AG04449 (cell line): Measurements from ENCODE around the gene FOXD4.
"Not testable (repeated sequence)": the region's sequence is repeated elsewhere in the genome, so short reads cannot be mapped to it uniquely, and the experiment has no call there.

ENCODE experiments used
- CTCF ChIA-PET: fragments of 350-600 bp; formaldehyde crosslinking; extraction: SDS; loops from one replicate; lab custom pipeline; 2021; ENCODE audit warnings: antibody characterized with exemption; lab: Yijun Ruan, JAX
- POLR2A ChIA-PET: fragments of 400-600, 350-600 bp; formaldehyde crosslinking; extraction: SDS; loops from one replicate; lab custom pipeline; 2020; ENCODE audit warnings: antibody characterized with exemption, inconsistent platforms; lab: Yijun Ruan, JAX
- DNase-seq: peaks from one replicate; pipeline ENCODE4 v3.0.0-alpha.2; 2010; ENCODE audit warnings: low read depth, low spot score
- H3K4me3 ChIP-seq: 2 replicates; pipeline ENCODE4 v1.5.1; 2011; ENCODE audit warnings: low read depth, mild to moderate bottlenecking, control low read depth, low read length

The FOXD4 gene

DNA sequence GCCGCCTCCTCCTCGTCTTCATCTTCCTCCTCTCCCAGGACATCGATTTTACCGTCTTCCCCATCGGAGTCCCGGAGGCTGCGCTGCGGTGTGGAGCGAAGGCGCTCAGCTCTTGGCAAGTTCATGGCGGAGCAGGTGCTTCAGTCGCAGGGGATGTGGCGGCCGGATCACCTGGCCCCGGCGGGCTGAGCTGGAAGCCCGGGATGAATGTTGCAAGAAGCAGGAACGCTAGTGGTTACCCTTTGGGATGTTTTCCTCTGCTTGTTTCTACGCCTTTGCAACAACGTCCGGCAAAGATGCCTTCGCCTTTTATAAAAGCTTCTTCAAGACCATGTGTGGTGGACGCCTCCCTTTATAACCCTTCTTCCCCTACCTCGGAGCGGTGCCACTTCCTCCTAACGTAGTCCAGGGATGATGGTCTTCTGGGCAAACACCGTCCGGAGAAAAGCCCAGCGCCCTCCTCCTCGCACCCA, at the start of gene FOXD4:
TSS of gene FOXD4 (minus strand) at position 423 of the 473 bp plus-strand sequence. CDS start at position 125, 298 bp downstream.
- DNase-seq, H3K4me3 ChIP-seq, CTCF ChIA-PET, POLR2A ChIA-PET: not testable (repeated sequence)

GRCh38 chr9:159871-160270, 41.7 kb upstream of the FOXD4 start:
- CTCF ChIA-PET, POLR2A ChIA-PET, DNase-seq, H3K4me3 ChIP-seq: not testable (repeated sequence)

DNA sequence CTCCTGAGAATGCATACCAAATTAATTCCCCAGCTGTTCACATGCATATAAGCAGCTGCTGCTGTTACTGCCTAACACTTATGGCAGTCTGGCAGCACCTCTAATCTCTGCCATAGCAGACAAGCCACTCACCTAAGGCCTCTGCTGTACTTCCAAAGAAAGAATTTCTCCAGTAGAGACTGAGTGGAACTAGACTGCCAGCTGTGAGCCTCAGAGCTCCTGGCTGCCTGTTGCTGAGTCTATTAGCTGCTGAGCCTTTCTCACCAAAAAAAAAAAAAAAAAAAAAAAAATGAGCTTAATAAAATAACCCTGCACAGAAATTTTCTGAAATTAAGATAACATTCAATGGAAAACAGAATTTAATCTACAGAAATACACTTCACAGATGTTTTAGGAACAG, 33.0 kb upstream of the FOXD4 start:
- POLR2A ChIA-PET, H3K4me3 ChIP-seq, CTCF ChIA-PET: not testable (repeated sequence)

GRCh38 chr9:139880-140279, 21.7 kb upstream of the FOXD4 start:
- CTCF ChIA-PET, POLR2A ChIA-PET, DNase-seq, H3K4me3 ChIP-seq: not testable (repeated sequence)

More for the DNA sequence above, 33.0 kb upstream of the FOXD4 start:
- DNase-seq: not testable (repeated sequence)

- DNase-seq, POLR2A ChIA-PET, H3K4me3 ChIP-seq, CTCF ChIA-PET: not testable (repeated sequence)
Observed at GRCh38 chr9:117144-117994, 848 bp downstream of the FOXD4 start.

GRCh38 chr9:116239-117077, 1.8 kb downstream of the FOXD4 start:
- H3K4me3 ChIP-seq, CTCF ChIA-PET, DNase-seq, POLR2A ChIA-PET: not testable (repeated sequence)

DNA sequence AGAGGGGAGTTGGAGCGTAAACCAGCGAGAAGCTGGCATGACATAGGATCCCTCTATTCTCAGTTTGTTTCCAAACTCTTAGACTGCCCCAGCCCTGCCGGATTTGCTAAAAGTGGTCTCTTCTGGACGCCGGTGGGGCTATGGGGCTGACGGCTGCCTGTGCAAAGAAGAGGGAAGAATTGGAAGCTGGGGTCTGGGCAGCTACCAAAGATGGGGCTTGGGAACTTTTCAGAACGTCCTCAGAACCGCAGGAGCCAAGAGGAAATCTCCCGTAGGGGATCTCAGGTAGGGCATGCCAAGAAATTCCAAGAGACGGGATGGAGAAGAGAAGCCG, 3.1 kb downstream of the FOXD4 start:
- POLR2A ChIA-PET, CTCF ChIA-PET, DNase-seq, H3K4me3 ChIP-seq: not testable (repeated sequence)

DNA sequence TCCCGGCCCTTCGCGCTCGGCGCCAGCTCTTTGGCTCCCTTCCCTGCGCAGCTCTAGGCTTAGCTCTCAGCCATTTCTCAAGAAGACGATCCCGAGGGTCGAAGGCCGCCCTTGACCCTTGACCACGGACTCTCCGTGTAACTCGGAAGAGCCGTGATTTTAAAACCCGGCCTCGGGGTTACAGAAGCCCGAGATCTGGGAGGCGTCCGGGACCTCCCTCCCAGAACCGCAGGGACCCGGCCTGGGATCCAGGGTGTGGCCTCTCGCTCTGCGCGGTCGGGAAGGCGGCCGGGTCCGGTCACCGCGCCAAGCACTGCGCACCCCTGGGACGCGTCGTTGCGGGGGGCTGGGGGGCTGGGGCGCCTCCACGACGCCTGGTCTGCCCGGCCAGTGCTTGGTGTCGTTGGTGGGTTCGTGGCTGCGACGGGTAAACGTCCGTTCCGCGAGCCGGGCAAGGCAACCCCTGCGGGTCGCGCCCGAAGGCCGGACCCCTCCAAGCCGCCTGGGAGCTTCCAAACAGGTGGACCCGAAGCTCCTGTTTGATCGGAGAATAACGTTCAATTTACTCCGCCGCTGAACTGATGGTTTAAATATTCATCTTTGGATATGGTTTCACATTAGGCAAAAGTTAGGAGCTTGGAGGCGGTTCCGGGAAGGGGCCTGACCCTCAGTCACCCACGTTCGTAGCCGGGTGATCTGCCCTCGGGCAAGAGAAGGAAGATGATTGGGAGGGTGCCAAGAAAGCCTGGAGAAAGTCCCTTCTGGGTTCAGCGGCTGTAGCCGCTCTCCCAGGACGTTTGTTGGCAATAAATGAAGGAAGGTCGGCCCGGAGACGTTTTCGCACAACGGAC, 3.7 kb downstream of the FOXD4 start:
- CTCF ChIA-PET, DNase-seq, POLR2A ChIA-PET: not testable (repeated sequence)
- H3K4me3 ChIP-seq: peak overlapping the region; percentile 32; the same call in 1 of the 2 replicates

- H3K4me3 ChIP-seq: peak overlapping the region; percentile 32
- DNase-seq, CTCF ChIA-PET, POLR2A ChIA-PET: not testable (repeated sequence)
Observed at GRCh38 chr9:113468-114266, 4.5 kb downstream of the FOXD4 start.

- CTCF ChIA-PET, DNase-seq: not testable (repeated sequence)
Observed at GRCh38 chr9:112589-113467, 5.4 kb downstream of the FOXD4 start.

GRCh38 chr9:110672-111071, 7.5 kb downstream of the FOXD4 start:
- DNase-seq, H3K4me3 ChIP-seq, POLR2A ChIA-PET, CTCF ChIA-PET: not testable (repeated sequence)

More at GRCh38 chr9:112589-113467, 5.4 kb downstream of the FOXD4 start:
- H3K4me3 ChIP-seq, POLR2A ChIA-PET: not testable (repeated sequence)

DNA sequence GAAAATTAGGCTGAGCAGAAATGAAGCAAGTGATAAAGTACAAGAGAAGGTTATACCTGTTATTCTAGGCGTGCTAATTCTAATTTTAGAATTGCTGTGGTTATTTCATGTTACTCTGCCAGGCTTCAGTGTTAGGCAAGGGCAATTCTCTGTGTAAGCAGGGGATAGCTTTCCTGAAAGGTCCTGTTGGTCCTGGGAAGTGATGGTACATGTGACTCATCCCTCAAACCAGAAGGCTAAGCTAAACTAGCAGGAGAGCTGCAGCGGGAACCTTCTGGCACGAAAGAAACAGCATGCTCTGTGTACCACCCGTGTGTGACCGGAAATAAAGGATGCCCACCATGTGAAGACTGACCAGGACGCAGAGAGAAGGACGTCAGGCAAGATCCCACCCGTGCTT, 8.7 kb downstream of the FOXD4 start:
- POLR2A ChIA-PET, DNase-seq, CTCF ChIA-PET, H3K4me3 ChIP-seq: not testable (repeated sequence)

GRCh38 chr9:108742-109495, 9.3 kb downstream of the FOXD4 start:
- DNase-seq, H3K4me3 ChIP-seq, POLR2A ChIA-PET, CTCF ChIA-PET: not testable (repeated sequence)

- H3K4me3 ChIP-seq, CTCF ChIA-PET, POLR2A ChIA-PET, DNase-seq: not testable (repeated sequence)
Observed at GRCh38 chr9:105991-106390, 12.2 kb downstream of the FOXD4 start.
